ENCODE results near the gene PLB1.

Gene PLB1

DNA sequence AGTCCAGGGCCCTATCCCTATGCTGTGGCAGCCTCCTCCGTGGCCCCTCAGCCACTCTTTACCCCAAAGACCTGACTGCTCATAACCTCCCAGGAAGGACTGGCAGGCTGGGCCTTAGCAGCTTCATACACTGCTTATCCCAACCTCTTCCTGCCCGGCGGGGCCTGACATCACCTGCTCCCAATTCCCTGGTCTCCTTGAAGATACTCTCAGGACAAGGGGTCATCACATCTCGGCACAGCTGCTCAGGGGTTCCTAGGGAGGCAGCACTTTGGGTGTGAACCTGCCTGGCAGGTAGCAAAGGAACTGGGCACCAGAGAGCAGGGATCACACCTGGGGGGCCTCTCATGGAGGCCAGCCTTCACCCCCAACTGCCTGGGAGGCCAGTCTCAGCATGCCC lies 68.5 kb downstream of the PLB1 start:
- FAIRE-seq = no peak
- DNase-seq (ENCODE audit: insufficient read length, low spot score) = no peak
- TF ChIP-seq, protein P1, sequence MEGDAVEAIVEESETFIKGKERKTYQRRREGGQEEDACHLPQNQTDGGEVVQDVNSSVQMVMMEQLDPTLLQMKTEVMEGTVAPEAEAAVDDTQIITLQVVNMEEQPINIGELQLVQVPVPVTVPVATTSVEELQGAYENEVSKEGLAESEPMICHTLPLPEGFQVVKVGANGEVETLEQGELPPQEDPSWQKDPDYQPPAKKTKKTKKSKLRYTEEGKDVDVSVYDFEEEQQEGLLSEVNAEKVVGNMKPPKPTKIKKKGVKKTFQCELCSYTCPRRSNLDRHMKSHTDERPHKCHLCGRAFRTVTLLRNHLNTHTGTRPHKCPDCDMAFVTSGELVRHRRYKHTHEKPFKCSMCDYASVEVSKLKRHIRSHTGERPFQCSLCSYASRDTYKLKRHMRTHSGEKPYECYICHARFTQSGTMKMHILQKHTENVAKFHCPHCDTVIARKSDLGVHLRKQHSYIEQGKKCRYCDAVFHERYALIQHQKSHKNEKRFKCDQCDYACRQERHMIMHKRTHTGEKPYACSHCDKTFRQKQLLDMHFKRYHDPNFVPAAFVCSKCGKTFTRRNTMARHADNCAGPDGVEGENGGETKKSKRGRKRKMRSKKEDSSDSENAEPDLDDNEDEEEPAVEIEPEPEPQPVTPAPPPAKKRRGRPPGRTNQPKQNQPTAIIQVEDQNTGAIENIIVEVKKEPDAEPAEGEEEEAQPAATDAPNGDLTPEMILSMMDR (IDR thresholded peaks at IDR 0.05; ENCODE audit: insufficient read depth, missing control alignments) = no peak

DNA sequence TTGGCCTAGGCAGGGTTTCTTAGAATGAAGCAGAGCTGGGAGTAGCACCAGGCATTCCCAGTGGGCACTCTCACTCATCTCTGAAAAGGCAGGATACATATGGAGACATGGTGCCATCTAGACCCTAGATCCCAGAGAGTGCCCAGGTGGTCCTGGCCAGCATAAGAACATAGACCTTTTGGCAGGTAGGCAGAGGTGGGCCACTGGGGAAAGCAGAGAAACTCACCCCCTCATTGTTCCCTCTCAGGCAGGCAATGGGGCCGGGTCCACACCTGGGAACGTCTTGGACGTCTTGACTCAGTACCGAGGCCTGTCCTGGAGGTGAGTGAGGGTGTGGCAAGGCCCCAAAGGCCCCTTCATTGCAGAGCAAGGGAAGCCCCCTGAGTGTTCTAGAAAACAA lies 69.2 kb downstream of the PLB1 start:
- DNase-seq (ENCODE audit: insufficient read length, low spot score) (no peak), FAIRE-seq (no peak)
- TF ChIP-seq, protein P1 (IDR thresholded peaks at IDR 0.05; ENCODE audit: insufficient read depth, missing control alignments) = no peak

DNA sequence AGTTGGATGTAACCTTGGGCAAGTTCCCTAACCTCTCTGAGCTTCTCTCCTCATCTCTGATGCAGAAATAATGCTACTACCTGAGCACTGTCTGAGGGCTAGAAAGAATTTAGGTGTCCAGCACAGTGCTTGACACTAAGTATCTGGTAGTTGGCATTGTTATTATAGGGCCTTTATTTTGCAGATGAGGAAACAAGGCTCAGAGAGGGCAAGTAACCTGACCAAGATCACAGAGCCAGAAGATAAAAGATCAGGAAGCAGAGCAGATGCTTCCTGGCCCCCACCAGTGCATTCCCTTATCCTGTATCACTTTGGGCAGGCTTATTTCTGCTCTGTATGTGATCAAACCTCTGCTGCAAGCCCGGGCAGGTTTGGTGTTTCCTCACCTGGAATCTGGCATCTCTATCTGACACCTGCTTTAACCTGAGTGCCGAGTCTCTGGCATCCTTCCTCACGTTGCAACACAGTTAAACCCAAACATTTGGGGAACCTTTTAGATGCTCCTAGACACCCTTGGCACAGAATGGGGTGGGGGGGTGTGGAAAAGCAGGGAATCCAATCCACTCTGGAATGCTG lies 69.9 kb downstream of the PLB1 start:
- DNase-seq (ENCODE audit: insufficient read length, low spot score) (no peak), FAIRE-seq (no peak)
- TF ChIP-seq, protein P1 (IDR thresholded peaks at IDR 0.05; ENCODE audit: insufficient read depth, missing control alignments) = no peak

DNA sequence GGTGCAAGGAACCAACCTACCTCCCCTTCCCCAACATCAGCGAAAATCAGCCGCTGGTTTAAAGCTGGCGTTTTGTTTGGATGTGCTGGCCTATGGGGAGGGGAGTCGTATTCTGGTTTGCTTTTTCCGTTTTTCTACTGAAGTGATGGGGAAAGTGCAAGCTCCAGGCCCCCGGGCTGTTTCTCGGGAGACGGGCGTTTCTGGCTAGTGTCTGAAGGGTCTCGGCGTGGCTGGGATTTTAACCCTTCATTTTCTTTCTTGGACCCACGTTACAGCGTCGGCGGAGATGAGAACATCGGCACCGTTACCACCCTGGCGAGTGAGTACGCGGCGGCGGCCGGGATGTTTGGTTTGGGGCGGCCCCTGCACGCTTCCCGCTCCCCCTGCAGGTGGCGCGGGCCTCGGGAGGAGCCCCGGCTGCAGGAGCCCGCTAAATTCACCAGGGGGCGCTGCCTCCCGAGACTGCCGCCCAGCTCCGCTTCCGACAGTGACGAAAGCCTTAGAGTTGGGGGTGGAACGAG lies 70.7 kb downstream of the PLB1 start:
- DNase-seq (ENCODE audit: insufficient read length, low spot score) (peak; percentile 83), FAIRE-seq (no peak)
- TF ChIP-seq, protein P1 (IDR thresholded peaks at IDR 0.05; ENCODE audit: insufficient read depth, missing control alignments) = peak; percentile 93

DNA sequence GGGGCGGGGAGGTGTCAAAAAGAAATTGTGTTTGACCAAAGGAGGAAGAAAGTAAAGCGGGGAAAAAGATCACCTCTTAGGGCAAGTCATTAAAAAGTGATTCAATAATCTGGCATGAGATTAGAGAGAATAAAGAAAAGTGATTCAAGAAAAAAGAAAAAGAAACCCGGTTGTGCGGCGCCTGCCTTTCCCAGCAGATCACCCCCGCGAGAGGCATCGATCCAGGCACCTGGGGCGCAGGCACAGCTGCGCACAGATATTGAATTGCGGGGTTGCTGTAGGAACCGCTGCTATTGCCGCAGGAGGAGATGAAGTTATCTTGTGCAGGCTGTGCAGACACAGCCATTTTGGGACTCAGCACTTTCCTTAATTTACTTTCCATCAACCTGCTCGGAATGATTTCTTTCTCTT lies 71.2 kb downstream of the PLB1 start:
- TF ChIP-seq, protein P1 (IDR thresholded peaks at IDR 0.05; ENCODE audit: insufficient read depth, missing control alignments) = no peak
- DNase-seq (ENCODE audit: insufficient read length, low spot score) (no peak), FAIRE-seq (no peak)

DNA sequence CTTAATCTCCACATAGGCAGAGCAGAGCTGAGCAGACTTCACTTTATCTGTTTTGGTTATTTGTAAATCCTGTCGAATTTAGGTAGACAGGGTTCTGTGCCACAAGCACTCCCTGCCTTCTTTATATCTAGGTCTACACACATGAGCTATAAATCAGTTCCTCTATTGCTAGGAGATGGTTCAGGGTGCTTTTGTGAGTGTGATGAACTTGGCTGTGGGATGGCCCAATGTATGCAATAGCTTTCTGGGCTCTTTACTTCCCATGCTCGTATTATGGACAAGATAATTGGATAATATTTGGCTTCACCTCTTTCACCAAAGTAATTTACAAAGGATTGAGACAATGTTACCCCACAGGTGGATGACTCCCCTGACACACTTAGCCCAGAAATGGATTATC lies 72.2 kb downstream of the PLB1 start:
- DNase-seq (ENCODE audit: insufficient read length, low spot score) (no peak), FAIRE-seq (no peak)
- TF ChIP-seq, protein P1 (IDR thresholded peaks at IDR 0.05; ENCODE audit: insufficient read depth, missing control alignments) = no peak

DNA sequence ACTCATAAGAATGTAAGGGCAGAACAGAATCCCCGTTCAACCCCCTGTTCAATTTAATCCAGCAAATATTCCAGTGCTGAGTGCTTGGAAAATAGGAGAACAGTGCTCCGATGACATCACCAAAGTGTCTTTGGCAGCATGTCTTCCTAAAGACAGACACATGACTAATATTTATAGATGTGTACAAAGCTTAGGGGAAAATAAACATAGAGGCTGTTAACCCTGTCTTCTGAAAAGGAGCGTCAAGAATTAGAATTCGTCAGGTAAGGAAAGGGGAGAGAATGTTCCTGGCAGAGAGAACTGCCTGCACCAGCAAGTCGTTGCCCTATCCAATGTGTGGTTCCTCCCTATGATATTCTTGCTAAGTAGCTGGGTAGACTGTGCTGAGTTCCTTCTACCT lies 72.7 kb downstream of the PLB1 start:
- TF ChIP-seq, protein P1 (IDR thresholded peaks at IDR 0.05; ENCODE audit: insufficient read depth, missing control alignments) = no peak
- DNase-seq (ENCODE audit: insufficient read length, low spot score) = no peak
- no peak for FAIRE-seq

All from D721Med (cell line).